PFSK-1 (cell line): ENCODE data around the gene SDK1.

Experiments
- FOXP2 ChIP-seq: optimal IDR thresholded peaks from 2 replicates; pipeline ENCODE3; 2011; ENCODE audit warnings: borderline replicate concordance, control low read depth, inconsistent platforms; ENCODE audit not compliant: insufficient read depth; ENCODE audit errors: extremely low read length, extremely low read depth
- POLR2AphosphoS5 ChIP-seq: IDR thresholded peaks from 2 replicates; pipeline ENCODE4 v1.6.1; 2012; ENCODE audit warnings: low read depth, mild to moderate bottlenecking, control low read depth, low read length, moderate library complexity
- REST ChIP-seq, 2 experiments: IDR thresholded peaks; 2 replicates each; pipeline versions ENCODE4 v1.6.1 to v1.8.0; 2011 to 2012; ENCODE audit warnings: low read depth in 2 of 2, low read length in 2 of 2, control low read depth in 1 of 2, inconsistent platforms in 1 of 2, mild to moderate bottlenecking in 1 of 2, moderate library complexity in 1 of 2; ENCODE audit not compliant: insufficient read depth in 1 of 2
- SIN3A ChIP-seq: IDR thresholded peaks from 2 replicates; pipeline ENCODE4 v1.6.1; 2012; ENCODE audit warnings: mild to moderate bottlenecking, low read length, moderate library complexity, borderline replicate concordance; ENCODE audit not compliant: insufficient read depth
- TAF1 ChIP-seq: IDR thresholded peaks from 2 replicates; pipeline ENCODE4 v1.6.1; 2012; ENCODE audit warnings: low read length, control low read depth, borderline replicate concordance; ENCODE audit not compliant: insufficient read depth

Gene SDK1

DNA sequence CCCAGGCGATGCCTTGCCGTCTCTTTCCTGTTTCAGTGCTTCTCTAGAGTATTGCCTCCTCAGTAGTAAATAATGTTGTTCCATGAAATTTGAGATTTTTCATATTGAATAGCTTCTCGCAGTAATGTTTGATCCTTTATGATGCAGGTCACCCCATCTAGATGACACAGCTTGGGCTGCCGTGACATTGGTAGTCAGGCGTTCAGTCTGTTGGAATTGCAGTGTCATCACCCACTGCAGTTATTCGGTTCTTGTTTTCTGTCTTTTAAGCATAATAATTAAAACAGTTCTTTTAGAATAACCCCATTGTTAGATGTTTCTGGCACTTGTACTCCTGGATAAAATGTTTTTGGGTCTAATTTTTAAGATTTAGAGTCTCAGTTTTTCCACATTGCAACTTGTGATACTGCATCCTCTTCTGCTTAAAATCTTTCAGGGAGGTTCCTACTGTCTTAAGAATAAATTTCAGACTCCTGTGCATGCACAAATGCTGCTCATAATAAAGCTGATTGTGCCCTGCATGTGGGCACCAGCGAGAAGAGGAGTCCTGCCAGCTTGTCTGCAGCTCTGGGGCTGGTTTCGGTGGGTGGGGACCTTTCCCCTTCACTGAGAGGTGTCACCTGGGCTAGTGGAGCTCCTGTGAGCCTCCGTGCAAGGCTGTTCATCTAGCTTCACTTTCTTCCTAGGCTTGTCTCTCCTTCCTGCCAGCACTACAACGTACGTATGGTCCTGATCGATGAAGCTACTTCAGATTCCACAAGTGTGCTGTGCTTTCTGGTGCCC, 44.8 kb downstream of the SDK1 start:
- TF ChIP-seq POLR2AphosphoS5 (no peak), FOXP2 (no peak), REST (IDR thresholded peaks at IDR 0.05; ENCODE audit: insufficient read depth in 1 of 2, low read depth in 2 of 2, low read length in 2 of 2) (no peak), SIN3A (no peak), TAF1 (no peak)

GRCh38 chr7:3349126-3349525, 48.1 kb downstream of the SDK1 start:
- TF ChIP-seq TAF1, result no peak

GRCh38 chr7:3356173-3356572, 55.1 kb downstream of the SDK1 start:
- TF ChIP-seq REST (IDR thresholded peaks at IDR 0.05; ENCODE audit: insufficient read depth in 1 of 2, low read depth in 2 of 2, low read length in 2 of 2) (no peak), TAF1 (no peak), POLR2AphosphoS5 (no peak), FOXP2 (no peak), SIN3A (no peak)

DNA sequence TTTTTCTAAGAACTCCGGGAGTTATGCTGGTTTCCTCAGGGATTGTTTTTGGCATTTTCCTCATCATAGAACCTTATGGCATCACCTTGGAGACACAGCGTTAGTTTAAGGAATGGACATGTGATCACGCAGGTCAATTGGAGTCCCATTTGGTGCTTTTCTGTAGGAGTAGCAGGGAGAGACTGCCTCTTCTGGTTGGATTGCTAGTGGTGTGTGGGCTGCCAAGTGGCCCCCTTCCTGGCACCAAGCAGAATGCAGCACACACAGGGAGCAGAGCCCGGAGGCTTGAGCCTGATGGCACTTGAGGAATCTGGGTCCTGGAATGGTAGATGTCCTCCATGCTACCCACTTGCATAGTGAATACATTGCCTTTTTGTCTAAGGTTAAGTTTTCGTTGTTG, 57.9 kb downstream of the SDK1 start:
- TF ChIP-seq FOXP2 (no peak), SIN3A (no peak), REST (IDR thresholded peaks at IDR 0.05; ENCODE audit: insufficient read depth in 1 of 2, low read depth in 2 of 2, low read length in 2 of 2) (no peak), POLR2AphosphoS5 (no peak), TAF1 (no peak)

DNA sequence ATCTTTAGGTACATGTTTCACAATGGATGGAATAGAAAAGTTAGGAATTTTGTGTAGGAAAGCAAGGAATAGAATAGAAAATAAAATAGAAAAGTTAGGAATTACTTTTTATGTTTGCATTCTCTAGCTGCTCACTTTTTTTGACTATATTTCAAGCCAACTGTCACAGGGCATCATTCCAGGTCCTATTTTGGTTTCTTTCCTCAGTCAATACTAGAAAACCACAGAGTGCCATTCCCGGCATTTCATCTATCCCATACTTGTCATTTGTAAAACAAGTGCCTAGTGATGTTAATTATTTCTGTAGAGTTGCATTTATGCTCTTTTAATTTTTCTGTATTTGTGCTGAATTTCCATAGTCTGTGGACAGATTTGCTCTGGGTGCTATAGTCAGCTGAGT, 66.2 kb downstream of the SDK1 start:
- TF ChIP-seq TAF1, result no peak
- TF ChIP-seq REST (IDR thresholded peaks at IDR 0.05; ENCODE audit: insufficient read depth in 1 of 2, low read depth in 2 of 2, low read length in 2 of 2), result no peak
- no peak for TF ChIP-seq SIN3A
- no peak for TF ChIP-seq FOXP2
- no peak for TF ChIP-seq POLR2AphosphoS5
